Tibial artery (tissue), 4 donors: ENCODE results near the gene SMCO4.

Experiments
- DNase-seq, 2 donors: peaks; one replicate each; pipeline ENCODE4 v3.0.0-alpha.2; 2019
- H3K27ac ChIP-seq, 2 donors: fragments of 200-600 bp; sonication (generic) in 1 of 2; 1 replicate in 1 of 2; 2 replicates in 1 of 2; pipeline ENCODE4 v1.5.1; 2018 to 2019; ENCODE audit warnings: mild to moderate bottlenecking in 1 of 2
- H3K27me3 ChIP-seq, 2 donors: fragments of 200-600 bp; sonication (generic) in 1 of 2; one replicate each; pipeline versions ENCODE4 v1.5.1 to v1.6.0; 2016 to 2019
- H3K36me3 ChIP-seq, 3 donors: fragments of 200-600 bp; sonication (generic) in 2 of 3; one replicate each; pipeline ENCODE4 v1.5.1; 2016 to 2019; ENCODE audit warnings: mild to moderate bottlenecking in 2 of 3
- H3K4me1 ChIP-seq, 4 donors: fragments of 200-600 bp; sonication (generic) in 2 of 4; 1 replicate in 3 of 4; 2 replicates in 1 of 4; pipeline ENCODE4 v1.5.1; 2016 to 2019
- H3K4me3 ChIP-seq, 2 donors: fragments of 200-600 bp; sonication (generic) in 1 of 2; 1 replicate in 1 of 2; 2 replicates in 1 of 2; pipeline ENCODE4 v1.5.1; 2018 to 2019; ENCODE audit warnings: mild to moderate bottlenecking in 2 of 2
- H3K9me3 ChIP-seq, 3 donors: fragments of 200-600 bp; sonication (generic) in 1 of 3; one replicate each; pipeline ENCODE4 v1.5.1; 2016 to 2019
- intact Hi-C: fragments of 100-400 bp; cut with DNase I; formaldehyde crosslinking; loops from one replicate; pipeline ENCODE4 v1.15.0; 2023; ENCODE audit warnings: low total_unique reads
- TF ChIP-seq, protein P1 (sequence below), 2 experiments: fragments of 200-600 bp in 1 of 2; fragments of 450-650 bp in 1 of 2; IDR thresholded peaks; one replicate each; pipeline ENCODE4 v1.5.1; 2017 to 2019; ENCODE audit warnings: antibody characterized with exemption in 2 of 2, mild to moderate bottlenecking in 1 of 2, moderate library complexity in 1 of 2

SMCO4 gene

DNA sequence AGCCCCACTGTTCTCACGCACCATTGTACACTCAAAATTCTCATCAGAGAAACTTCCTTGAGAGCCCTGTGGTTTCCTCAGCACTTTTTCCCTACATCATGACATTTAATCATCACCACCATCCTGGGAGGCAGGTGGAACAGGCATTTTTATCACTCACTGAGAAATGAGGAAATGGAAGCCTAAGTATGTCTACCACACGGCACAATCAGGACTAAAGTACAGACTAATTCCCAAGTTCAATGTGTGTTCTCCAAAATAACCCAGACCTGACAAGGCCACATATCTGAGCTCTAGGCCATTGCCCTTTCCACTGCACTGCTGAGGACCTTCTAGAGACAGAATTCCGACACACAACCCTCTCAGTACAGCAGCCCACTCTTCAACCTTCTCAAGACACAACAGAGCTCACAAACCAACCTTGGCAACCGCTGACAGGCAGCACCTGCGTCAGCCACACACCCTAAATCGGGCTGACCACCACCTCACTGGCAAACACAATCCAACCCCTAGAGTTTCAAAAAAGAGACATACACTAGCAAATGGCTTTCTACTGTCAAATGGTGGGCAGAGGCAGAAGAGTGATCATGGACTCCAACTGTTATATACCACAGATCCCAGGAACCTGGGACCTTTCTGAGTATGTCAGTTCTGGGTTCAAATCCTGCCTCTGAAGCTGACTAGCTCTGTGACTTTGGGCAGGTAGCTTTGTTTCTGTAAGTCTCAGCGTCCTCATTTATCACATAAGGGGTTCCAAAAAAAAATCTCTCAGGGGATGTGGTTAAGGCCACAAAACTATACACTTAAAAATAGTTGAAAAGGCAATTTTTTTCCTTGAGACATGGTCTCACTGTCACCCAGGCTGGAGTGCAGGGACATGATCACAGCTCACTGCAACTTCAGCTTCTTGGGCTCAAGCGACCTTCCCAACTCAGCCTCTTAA lies 16.3 kb downstream of the SMCO4 start:
- H3K36me3 ChIP-seq, result peaks cover 0 to 3% (median 0%) of the 10 kb centered on the region in 3 donors
- H3K4me1 ChIP-seq, result peaks cover 0 to 47% (median 34%) of the 10 kb centered on the region in 4 donors
- no peak for DNase-seq
- intact Hi-C loops, result no loop called here
- TF ChIP-seq, protein P1, sequence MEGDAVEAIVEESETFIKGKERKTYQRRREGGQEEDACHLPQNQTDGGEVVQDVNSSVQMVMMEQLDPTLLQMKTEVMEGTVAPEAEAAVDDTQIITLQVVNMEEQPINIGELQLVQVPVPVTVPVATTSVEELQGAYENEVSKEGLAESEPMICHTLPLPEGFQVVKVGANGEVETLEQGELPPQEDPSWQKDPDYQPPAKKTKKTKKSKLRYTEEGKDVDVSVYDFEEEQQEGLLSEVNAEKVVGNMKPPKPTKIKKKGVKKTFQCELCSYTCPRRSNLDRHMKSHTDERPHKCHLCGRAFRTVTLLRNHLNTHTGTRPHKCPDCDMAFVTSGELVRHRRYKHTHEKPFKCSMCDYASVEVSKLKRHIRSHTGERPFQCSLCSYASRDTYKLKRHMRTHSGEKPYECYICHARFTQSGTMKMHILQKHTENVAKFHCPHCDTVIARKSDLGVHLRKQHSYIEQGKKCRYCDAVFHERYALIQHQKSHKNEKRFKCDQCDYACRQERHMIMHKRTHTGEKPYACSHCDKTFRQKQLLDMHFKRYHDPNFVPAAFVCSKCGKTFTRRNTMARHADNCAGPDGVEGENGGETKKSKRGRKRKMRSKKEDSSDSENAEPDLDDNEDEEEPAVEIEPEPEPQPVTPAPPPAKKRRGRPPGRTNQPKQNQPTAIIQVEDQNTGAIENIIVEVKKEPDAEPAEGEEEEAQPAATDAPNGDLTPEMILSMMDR (IDR thresholded peaks at IDR 0.05), result no peak
- H3K9me3 ChIP-seq, result no peaks in the 10 kb centered on the region
- no peak overlapping the region for H3K27ac ChIP-seq
- H3K4me3 ChIP-seq, result no peak overlapping the region
- H3K27me3 ChIP-seq, result no peaks in the 10 kb centered on the region

- Histone ChIP-seq H3K4me3 (no peak overlapping the region), H3K4me1 (peaks cover 0 to 48% (median 34%) of the 10 kb centered on the region in 4 donors), H3K27ac (no peak overlapping the region), H3K36me3 (peaks cover 0 to 3% (median 0%) of the 10 kb centered on the region in 3 donors), H3K27me3 (no peaks in the 10 kb centered on the region), H3K9me3 (no peaks in the 10 kb centered on the region)
- intact Hi-C loops, result no loop called here
- TF ChIP-seq, protein P1 (IDR thresholded peaks at IDR 0.05), result no peak
- no peak for DNase-seq
Observed at GRCh38 chr11:93526346-93526633, 16.9 kb downstream of the SMCO4 start.

DNA sequence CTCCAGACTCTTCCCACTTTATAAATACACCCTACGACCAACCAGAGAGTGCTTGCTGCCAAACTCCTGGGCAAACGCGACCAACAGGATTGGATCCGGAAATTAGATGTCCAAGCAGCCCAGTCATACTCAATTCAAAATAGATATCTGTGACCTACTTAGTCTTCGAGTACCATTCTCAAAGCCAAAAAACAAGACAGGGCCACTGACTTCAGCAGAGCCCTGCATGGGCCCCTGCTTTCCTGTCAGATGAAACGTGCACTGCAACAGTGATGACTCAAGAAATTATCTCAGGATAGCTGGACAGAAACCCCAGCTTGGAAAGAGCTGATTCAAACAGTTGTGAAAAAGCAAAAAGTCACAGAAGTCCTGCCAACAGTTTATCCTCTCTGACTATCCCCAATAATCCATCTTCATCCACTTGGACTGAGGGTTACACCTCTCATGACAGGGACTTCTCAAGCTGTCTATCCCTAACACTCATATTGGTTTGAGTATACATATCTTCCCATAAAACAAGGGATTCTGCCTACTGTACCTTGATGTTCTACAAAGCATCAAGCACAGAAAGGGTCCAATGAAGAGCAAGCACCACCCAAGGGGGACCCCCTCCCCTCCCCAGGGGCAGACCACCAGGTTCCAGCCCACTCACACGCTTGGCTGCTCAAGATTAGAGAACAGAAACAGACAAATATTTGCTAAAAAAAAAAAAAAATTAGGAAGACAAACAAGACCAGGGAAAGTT lies 17.4 kb downstream of the SMCO4 start:
- Histone ChIP-seq H3K27me3 (no peaks in the 10 kb centered on the region), H3K36me3 (peaks cover 0 to 3% (median 0%) of the 10 kb centered on the region in 3 donors), H3K27ac (no peak overlapping the region), H3K4me1 (peaks cover 0 to 53% (median 33%) of the 10 kb centered on the region in 4 donors), H3K9me3 (no peaks in the 10 kb centered on the region), H3K4me3 (no peak overlapping the region)
- intact Hi-C loops, result no loop called here
- TF ChIP-seq, protein P1 (IDR thresholded peaks at IDR 0.05), result no peak
- DNase-seq, result no peak

- intact Hi-C loops, result no loop called here
- no peaks in the 10 kb centered on the region for H3K27me3 ChIP-seq
- TF ChIP-seq, protein P1 (IDR thresholded peaks at IDR 0.05), result no peak
- H3K9me3 ChIP-seq, result no peaks in the 10 kb centered on the region
- peaks cover 0 to 3% (median 0%) of the 10 kb centered on the region in 3 donors for H3K36me3 ChIP-seq
- no peak overlapping the region for H3K27ac ChIP-seq
- no peak overlapping the region for H3K4me3 ChIP-seq
- DNase-seq, result no peak
- H3K4me1 ChIP-seq, result peaks cover 0 to 46% (median 27%) of the 10 kb centered on the region in 4 donors
Observed at GRCh38 chr11:93524858-93525257, 18.3 kb downstream of the SMCO4 start.

DNA sequence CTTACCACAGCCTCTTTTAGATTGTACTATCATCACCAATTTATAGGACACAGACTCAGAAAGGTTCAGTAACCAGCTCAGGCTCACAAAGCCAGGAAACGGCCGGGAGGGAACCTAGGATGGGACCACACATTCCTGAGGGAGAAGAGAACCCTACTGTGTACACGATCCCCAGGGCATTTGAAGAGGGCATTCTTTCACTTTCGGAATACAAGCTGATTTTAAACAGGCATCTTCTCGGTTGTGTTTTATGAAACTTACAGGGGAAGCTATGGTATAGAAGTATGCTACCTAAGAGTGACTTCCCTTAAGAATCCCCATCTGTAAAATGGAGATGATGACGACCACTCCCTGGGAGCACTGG lies 19.0 kb downstream of the SMCO4 start:
- intact Hi-C loops, result no loop called here
- H3K27ac ChIP-seq, result no peak overlapping the region
- peaks cover 0 to 45% (median 20%) of the 10 kb centered on the region in 4 donors for H3K4me1 ChIP-seq
- no peak for DNase-seq
- TF ChIP-seq, protein P1 (IDR thresholded peaks at IDR 0.05), result no peak
- H3K27me3 ChIP-seq, result no peaks in the 10 kb centered on the region
- H3K9me3 ChIP-seq, result no peaks in the 10 kb centered on the region
- H3K4me3 ChIP-seq, result no peak overlapping the region
- peaks cover 0 to 3% (median 0%) of the 10 kb centered on the region in 3 donors for H3K36me3 ChIP-seq
